Liver (tissue), 3 donors: Measurements from ENCODE around the gene ETV6.

Source experiments
- GABPA ChIP-seq, 2 donors: IDR thresholded peaks in 1 of 2; conservative IDR thresholded peaks in 1 of 2; 2 replicates each; pipeline ENCODE4 v1.6.1; 2016; ENCODE audit warnings: antibody characterized with exemption in 2 of 2, mild to moderate bottlenecking in 1 of 2, moderate library complexity in 1 of 2
- JUND ChIP-seq, 2 donors: IDR thresholded peaks; 2 replicates each; pipeline ENCODE4 v1.6.1; 2016; ENCODE audit warnings: antibody characterized with exemption in 2 of 2
- RAD21 ChIP-seq, 2 donors: IDR thresholded peaks; 2 replicates each; pipeline ENCODE4 v1.6.1; 2016; ENCODE audit warnings: antibody characterized with exemption in 2 of 2, mild to moderate bottlenecking in 2 of 2
- SP1 ChIP-seq: IDR thresholded peaks from 2 replicates; pipeline ENCODE4 v1.6.1; 2018; ENCODE audit warnings: antibody characterized with exemption, mild to moderate bottlenecking
- TF ChIP-seq, protein P1 (sequence below): fragments of 150-350 bp; IDR thresholded peaks from 2 replicates; pipeline ENCODE4 v1.5.1; 2017; ENCODE audit warnings: improper control_type of control experiment, low read depth, low read length; ENCODE audit not compliant: missing input control
- donor health status: healthy.
- donor health status: healthy.

DNA sequence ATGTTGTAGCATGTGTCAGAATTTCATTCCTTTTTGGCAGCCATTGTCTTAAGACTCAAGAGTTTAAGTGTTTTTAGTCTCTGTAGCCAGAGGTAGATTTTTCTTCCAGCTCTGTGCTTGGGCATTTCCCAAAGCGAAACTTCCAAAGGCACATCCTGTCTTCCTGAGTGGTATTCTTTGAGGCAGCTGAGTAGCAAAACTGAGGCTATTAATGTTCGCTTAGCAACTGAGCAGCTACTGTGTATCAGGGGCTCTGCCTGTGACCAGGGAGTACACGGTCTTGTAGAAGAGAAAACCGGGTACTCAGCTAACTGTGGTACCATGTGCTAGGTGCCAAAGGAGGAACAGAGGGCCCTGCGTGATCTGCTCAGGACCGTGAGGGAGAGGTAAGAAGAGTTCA, 52.0 kb downstream of the ETV6 start:
- TF ChIP-seq, protein P1, sequence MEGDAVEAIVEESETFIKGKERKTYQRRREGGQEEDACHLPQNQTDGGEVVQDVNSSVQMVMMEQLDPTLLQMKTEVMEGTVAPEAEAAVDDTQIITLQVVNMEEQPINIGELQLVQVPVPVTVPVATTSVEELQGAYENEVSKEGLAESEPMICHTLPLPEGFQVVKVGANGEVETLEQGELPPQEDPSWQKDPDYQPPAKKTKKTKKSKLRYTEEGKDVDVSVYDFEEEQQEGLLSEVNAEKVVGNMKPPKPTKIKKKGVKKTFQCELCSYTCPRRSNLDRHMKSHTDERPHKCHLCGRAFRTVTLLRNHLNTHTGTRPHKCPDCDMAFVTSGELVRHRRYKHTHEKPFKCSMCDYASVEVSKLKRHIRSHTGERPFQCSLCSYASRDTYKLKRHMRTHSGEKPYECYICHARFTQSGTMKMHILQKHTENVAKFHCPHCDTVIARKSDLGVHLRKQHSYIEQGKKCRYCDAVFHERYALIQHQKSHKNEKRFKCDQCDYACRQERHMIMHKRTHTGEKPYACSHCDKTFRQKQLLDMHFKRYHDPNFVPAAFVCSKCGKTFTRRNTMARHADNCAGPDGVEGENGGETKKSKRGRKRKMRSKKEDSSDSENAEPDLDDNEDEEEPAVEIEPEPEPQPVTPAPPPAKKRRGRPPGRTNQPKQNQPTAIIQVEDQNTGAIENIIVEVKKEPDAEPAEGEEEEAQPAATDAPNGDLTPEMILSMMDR, result no peak
- TF ChIP-seq RAD21 (IDR thresholded peaks at IDR 0.05), result no peak
- no peak for TF ChIP-seq JUND (IDR thresholded peaks at IDR 0.05)
- no peak for TF ChIP-seq SP1
- no peak for TF ChIP-seq GABPA (IDR thresholded peaks at IDR 0.05 in 1 of 2, conservative IDR thresholded peaks at IDR 0.05 in 1 of 2)
